SK-N-SH treated with all-trans-retinoic acid at 6 μM for 48 hours (cell line): Measurements from ENCODE around the gene CTF1.

ENCODE experiments used
- ATAC-seq: fragments of 200-7000 bp; cut with Tn5 transposase; 3 replicates; pipeline ENCODE4 v1.9.1; 2020; ENCODE audit warnings: mild to moderate bottlenecking, moderate library complexity
- BACH2 ChIP-seq: fragments of 250-450 bp; sonication (Bioruptor Pico); IDR thresholded peaks from 2 replicates; pipeline ENCODE4 v1.9.0; 2021; ENCODE audit warnings: mild to moderate bottlenecking, borderline replicate concordance
- ESRRG ChIP-seq: fragments of 250-450 bp; sonication (Bioruptor Pico); IDR thresholded peaks from 2 replicates; pipeline ENCODE4 v1.6.1; 2021; ENCODE audit warnings: mild to moderate bottlenecking
- OSR1 ChIP-seq: fragments of 250-450 bp; sonication (Bioruptor Pico); IDR thresholded peaks from 2 replicates; pipeline ENCODE4 v1.8.0; 2022; ENCODE audit warnings: moderate library complexity, mild to moderate bottlenecking, inconsistent platforms
- PPARA ChIP-seq: fragments of 250-450 bp; sonication (Bioruptor Pico); IDR thresholded peaks from 2 replicates; pipeline ENCODE4 v1.5.0; 2020; ENCODE audit warnings: mild to moderate bottlenecking, borderline replicate concordance
- SNAI2 ChIP-seq: fragments of 250-450 bp; sonication (Bioruptor Pico); IDR thresholded peaks from 2 replicates; pipeline ENCODE4 v1.5.0; 2020; ENCODE audit warnings: mild to moderate bottlenecking, moderate library complexity
- ZC3H10 ChIP-seq: fragments of 250-450 bp; sonication (Bioruptor Pico); IDR thresholded peaks from 2 replicates; pipeline ENCODE4 v1.5.1; 2021; ENCODE audit warnings: mild to moderate bottlenecking, moderate library complexity
- ZFP30 ChIP-seq: fragments of 450-650 bp; formaldehyde crosslinking; IDR thresholded peaks from 2 replicates; pipeline ENCODE4 v1.5.0; 2022; ENCODE audit warnings: mild to moderate bottlenecking, moderate library complexity

Gene CTF1

GRCh38 chr16:30953111-30953510 is 56.7 kb downstream of the CTF1 start:
- TF ChIP-seq OSR1 (CRISPR knock-in tag) (no peak), ZC3H10 (CRISPR knock-in tag) (no peak), ZFP30 (CRISPR knock-in tag) (no peak), BACH2 (CRISPR knock-in tag) (no peak), PPARA (CRISPR knock-in tag) (no peak), ESRRG (no peak), SNAI2 (CRISPR knock-in tag) (no peak)
- TF ChIP-seq, all 23 proteins: peak for 0
- ATAC-seq, result no peak
